ENCODE results near the gene HOXA10.

Gene HOXA10

DNA sequence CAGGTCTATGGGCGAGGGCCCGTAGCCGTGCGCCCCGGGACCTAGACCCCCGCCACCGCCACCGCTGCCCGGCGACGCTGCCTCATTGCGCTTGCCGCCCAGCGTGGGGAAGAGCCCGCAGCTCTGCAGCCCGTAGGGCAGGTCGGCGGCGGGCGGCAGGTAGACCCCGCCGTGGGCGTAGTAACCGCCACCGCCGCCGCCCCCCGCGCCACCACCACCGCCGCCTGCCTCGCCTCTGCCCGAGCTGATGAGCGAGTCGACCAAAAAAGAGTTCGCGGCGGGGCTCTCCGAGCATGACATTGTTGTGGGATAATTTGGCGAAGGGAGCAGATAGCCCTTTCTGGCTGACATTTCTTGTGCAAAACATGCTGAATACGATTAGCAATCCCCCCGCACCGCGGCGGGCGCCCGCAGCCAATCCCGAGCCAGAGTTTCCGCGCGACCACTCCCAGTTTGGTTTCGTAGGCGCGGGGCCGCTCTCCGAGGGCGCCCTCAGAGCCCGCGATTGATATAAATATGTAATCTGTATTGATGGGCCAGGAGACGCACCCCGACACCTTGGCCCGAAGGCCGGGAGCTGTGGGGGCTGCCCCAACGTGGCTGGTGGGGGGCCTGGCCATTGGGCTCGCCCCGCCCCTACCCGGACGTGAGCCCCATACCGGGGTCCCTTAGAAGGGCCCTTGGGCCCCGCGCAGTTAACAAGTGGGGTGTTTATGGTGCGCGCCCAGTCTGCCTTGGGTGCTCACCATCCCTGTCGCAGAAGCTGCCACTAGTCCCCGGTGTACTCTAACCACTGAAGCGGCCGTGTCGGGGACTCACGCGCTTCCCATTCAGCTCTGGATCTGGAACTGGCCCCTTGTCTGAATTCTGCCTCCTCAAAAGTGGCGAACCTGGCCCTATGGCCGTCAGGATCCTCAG lies at the start of gene HOXA10:
Gene HOXA10, minus strand, starts transcription at position 365 of the 918 bp plus-strand sequence. Its CDS starts 14 bp downstream, at position 351.
- DNase-seq: no peak

DNA sequence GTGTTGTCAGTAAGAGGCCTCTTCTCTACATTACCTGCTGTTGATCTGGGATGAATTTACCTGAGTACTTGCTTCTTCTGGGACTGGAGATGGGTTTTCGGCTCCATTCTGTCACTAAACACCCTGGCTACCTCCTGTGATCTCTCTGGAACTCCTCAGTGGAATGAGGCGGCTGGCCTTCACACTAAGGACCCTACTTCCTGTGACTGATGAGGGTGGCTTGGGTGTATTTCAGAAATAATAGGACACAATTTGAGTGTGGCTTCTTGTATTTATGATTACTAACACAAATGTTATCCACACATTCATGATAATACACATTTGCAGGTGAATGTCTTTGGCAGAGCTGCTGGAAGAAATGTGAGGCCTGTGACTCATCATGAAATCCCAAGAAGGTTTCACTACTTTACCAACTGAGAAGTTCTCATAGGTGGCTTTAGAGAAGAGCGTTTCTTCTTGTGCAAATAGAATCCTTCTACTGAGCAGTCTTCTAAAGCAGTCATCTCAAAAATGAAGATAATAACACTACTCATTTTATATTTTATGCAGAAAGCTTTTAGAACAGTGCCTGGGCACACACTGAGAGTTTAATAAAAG lies 47.2 kb upstream of the HOXA10 start:
- no peak for DNase-seq

DNA sequence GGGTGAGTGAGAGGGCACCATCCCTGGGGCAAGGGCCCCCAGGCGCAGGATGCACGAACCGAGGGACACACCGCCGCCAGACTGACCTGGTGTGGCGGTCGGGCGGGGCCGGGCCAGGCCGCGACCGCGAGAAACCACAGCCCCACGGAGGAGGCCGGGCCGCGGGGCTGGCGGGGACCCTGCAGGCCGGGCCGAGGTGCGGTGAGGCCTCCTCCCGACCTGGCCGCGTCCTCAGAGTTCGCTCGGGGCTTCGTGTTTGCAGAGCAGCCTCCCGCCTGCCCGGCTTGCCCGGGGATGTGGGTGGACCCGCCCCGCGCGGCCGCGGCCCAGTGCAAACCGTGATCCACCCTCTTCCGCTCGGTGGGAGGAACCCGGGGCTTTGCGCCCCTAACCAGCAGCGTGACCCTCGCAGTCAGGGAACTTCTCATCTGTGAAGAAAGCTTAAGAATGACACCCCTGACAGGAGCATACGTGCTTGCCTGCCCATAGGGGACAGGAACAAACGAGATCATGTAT lies 46.4 kb upstream of the HOXA10 start:
- DNase-seq: no peak

DNA sequence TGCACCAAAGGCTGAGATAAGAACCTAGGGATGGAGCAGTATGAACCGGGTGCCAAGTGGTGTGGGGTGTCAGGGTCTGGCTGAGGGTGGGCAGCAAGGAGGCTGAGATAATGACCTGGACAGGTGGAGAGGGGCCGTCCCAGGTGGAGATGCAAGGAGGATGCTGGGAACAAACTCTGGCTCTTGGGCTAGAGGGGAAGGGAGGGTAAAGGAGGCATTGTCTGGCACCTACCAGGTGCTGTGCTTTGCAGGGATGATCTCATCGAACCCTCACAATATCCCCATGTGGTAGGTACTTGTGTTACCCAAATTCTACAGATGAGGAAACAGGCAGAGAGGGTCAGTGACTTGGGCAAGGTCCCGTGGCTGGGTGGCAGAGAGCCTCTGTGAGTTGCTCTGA lies 45.7 kb upstream of the HOXA10 start:
- no peak for DNase-seq

DNA sequence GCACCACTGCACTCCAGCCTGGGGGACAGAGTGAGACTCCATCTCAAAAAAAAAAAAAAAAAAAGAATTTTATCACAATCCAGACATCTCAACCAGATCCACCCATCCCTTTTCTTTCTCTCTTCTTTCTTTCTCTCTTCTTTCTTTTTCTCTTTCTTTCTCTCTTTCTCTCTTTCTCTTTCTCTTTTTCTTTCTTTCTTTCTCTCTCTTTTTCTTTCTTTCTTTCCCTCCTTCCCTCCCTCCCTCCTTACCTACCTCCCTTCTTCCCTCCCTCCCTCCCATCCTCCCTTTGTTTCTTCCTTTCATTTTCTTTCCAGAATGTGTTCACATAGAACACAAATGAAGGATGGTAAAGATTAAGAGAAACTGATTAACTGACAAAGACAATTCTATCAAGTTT lies 43.8 kb upstream of the HOXA10 start:
- no peak for DNase-seq

DNA sequence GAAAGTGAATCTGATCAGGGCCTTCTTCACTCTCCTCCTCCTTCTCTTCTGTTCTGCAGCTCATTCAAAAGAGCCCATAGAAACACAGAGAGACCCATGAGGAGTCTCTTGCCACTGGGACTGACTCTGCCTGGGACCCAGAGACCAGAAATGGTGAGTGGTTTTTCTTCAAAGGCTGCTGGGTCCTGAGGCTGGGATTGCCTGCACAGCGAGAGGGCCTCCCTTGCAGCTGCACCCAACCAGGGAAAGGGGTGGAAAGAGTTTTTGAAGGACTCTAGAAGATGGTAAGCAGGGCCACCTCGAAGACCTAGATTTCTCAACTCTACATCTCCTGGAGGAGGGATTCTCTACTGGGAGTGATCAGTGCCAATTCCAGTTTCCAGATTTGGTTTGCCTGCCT lies 41.2 kb upstream of the HOXA10 start:
- DNase-seq: no peak

DNA sequence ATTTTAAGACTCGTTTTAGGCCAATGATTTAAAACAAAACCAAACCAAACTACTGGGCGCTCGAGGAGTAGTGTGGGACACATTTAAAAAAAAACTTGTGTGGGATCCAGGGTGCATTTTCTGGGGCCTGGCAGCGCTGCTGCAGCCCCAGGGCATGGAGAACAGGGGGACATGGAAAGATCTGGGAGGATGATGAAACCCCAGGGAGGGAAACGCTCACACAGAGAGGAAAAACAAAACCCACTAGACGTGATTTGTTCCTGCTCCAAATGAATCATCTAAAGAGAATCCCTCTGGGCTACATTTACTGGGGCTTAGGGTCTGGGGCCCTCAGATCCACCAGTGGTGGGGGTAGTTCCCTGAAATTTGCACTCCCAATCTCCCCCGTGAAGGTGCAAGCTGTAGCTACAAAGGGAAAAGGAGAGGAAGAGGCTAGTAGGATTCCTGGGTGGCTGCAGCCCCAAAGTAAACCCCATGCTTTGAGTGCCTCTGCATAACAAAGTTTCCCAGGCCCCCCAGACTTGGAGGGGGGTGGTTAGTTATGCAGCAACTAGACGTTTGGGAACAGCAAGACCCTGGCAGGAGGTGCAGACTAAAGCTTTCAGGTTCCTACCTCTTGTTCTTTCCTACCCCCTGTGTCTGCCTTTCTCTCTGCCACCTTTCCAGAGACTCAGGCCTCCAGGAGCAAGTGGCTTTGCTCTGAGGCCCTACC lies 40.3 kb upstream of the HOXA10 start:
- no peak for DNase-seq

DNA sequence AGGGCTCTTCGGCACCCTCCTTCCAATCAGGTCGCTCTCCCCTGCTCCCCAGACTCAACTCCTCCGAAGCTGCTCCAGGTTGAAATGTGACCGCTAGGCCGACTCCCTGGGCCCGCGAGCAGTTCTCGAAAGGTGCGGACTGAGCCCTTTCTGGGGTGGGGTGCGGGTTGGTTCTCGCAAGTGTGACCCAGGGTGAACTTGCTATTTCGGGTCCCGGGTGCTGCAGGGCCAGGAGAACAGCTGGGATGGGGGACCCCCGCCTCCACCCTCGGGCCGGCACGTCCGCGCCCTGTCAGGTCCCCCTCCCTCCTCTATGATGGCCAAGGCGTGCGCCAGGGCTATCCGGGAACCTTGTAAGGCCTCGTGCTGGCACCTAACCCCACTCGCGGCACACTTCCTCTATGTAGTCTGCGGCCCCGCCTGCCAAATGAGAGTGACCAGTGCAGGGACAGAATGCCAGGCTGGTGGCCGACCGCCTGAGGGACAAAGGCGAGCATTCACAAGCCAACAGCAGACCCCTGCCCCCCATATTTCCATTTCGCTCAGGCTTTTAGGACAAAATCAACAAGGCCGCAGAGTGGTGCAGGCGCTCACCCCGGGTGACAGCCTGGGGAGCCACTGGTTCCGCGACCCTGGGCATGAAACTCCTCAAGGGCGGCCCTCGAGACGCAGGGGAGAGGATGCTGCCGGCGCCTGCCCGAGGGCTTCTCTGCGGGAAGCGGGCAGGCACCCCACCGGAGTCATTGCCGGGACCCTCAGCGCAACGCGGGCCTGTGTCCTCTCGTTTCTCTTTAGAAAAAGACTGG lies 39.5 kb upstream of the HOXA10 start:
- DNase-seq: no peak

DNA sequence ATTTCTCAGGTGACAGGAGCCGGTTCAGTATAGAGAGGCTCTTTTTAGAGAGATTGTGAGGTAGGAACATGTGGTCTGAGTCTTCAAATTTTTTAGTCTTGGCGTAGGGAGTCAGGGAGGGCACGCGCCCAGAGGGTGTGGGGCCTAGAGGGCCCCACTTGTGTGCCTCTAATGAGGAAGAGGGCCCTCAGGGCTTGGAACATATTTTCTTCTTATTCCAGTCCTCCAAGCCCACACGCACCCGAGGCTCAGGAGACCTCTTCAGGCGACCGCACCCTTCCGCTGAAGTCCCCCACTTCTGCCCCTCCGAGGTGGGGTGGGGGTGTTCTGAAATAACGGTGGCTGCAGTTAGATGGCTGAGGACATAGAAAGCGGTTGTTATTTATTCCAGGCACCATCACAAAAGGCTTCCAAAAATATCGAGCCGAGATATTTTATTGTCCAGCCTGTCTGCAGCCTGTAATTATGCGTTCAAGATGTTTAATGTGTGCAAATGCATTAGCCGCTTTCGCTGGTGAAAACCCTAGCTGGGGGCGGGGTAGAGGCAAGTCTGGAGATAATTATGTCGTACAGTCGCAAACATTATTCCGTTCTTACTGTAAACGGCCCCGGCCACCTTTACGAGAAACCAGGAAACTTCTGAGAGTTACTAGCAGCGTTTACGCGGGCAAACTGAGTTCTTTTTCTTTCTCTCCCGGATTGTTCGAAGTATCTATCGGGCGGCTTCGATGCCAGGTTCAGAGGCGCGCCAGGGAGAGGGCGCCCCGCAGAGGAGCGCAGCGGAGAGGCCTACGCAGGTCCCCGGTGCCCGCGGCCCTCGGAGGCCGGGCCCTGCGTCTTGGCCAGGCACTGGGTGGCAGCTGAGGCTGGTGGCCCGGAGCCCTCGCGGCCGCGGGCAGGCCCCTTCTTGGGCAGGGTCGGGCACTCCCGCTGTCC lies 38.6 kb upstream of the HOXA10 start:
- DNase-seq: no peak

DNA sequence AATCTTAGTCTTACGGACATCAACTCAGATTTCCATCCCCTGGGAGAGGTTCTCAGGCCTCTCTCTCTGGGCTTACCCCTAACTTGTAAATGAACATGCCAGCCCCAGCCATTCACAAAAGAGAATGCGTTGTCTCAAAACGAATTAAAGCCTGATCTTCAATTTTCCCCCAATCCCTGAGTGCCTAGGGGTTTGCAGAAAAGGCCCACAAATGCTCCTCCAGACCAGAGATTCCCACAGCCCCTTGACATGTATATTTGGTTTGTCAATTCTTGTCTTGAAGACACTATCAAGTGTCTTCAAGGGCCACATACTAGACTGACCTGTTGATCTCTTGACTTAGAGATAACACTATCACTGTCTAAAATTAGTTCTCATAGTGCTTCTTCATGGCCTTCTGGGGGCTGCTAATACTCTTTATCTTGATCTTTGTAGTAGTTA lies 37.7 kb upstream of the HOXA10 start:
- no peak for DNase-seq

DNA sequence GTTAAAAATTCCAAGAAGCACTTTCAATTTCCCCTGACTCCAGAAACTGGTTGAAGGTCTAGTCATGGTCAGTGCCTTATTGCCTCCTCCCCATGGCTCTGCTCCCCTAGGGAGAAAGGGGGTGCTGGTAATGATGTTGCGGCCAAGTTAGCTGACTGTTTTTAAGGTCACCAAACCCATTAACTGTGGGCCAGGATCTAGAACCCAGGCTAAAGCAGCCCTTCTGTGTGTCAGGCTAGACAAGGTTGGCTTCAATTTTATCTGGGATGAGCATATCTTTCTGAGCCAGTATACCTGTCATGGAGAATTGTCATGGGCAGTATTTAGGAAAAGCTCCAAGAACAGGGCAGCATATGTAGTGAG lies 36.9 kb upstream of the HOXA10 start:
- no peak for DNase-seq

DNA sequence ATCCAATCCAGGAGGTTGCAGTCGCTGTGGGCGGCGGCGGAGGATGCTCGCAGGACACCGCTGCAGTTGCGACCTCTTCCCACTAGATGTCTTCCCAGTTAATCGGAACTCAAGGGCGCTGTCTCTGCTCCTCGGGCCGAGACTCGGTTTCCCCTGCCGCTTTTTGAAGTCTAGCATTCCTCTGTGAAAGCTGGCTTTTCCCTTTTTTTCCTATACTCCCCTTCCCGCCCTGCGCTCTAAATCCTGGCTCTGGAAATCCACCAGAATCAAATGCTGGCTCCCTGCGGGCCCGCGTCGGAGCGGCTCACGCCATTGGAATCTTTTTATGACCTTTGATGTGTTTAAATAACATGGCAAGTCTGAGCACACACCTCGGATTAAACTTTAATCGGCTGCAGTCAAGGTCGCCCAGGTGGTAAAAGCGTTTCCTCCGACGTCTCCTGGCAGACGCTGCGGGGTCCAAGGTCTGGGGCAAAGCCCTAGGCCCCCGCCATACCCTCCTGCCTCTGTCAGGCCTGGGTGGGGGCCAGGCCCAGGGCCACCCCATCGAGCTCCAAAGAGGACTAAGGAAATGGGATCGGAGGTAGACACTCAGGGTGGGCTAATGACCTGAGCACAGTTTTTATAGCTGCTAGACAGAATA lies 36.4 kb upstream of the HOXA10 start:
- DNase-seq: no peak

DNA sequence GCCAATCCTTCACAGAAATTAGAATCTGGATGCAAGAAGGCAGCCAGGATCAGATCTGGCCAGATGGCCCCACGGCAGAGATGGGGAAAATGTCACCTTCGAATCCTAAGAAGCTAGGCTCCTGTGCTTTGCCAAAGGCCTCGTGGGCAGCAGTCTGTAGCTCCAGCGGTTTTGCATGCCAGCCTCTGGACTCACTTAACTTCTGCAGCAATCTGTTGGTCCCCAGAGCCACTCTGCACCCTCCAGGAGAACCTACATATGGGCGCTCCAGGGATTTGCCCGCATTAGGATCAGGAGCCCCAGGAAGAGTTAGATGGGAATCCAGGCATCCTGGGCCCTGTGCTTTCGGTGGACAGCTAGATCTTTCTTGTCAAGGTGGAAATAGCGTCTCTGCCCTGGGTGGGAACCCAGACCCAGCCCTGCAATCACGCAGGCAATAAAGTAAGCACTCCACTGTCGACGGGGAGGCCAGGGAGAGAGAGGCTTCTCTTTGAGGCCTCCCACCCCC lies 35.9 kb upstream of the HOXA10 start:
- no peak for DNase-seq

DNA sequence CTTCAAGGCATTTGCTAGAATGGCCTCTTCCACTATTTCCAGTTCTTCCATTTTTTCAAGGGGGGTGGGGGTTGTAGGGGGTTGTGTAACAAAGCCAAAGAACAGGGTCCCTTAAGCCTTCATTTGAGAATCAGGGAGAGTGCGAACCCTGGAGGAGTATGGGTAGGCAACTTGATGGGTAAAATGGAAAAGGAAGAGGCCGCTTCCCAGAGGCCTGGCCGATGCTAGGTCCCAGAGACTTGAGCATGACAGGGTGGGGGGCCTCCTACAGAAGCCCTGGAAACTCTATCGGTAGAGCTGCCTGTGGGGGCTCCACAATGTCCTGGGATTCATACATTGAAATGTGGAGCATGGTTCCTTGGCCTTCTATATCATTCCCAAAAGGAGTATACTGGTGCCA lies 34.9 kb upstream of the HOXA10 start:
- DNase-seq: no peak

DNA sequence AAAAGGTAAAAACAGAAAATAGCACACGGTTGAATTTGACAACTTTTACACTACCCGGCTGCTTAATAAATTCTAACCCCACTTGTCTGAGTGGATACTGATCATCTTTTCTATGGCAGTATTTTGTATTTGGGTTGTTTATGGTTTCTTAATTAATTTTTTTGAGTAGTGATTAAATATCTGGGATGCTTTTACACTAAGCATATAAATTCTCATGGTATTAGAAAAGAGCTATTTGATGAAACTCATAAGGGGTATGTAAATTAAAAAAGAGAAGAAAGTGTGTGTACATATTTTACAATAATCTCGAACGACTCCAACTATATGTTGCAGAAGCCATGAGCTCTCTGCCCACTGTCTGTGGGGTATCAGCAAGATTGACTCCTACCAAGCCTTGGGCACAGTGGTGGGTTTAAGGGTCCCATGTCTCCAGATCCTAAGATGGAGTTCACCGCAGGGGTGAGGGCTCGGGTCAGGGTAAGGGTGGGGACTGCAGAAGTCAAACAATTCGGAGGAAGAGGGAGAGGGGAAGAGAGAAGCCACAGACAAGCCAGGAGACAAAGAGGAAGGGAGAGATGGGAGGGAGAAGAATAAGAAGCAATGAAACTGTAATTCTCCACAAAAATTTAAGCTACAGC lies 33.3 kb upstream of the HOXA10 start:
- DNase-seq: no peak

DNA sequence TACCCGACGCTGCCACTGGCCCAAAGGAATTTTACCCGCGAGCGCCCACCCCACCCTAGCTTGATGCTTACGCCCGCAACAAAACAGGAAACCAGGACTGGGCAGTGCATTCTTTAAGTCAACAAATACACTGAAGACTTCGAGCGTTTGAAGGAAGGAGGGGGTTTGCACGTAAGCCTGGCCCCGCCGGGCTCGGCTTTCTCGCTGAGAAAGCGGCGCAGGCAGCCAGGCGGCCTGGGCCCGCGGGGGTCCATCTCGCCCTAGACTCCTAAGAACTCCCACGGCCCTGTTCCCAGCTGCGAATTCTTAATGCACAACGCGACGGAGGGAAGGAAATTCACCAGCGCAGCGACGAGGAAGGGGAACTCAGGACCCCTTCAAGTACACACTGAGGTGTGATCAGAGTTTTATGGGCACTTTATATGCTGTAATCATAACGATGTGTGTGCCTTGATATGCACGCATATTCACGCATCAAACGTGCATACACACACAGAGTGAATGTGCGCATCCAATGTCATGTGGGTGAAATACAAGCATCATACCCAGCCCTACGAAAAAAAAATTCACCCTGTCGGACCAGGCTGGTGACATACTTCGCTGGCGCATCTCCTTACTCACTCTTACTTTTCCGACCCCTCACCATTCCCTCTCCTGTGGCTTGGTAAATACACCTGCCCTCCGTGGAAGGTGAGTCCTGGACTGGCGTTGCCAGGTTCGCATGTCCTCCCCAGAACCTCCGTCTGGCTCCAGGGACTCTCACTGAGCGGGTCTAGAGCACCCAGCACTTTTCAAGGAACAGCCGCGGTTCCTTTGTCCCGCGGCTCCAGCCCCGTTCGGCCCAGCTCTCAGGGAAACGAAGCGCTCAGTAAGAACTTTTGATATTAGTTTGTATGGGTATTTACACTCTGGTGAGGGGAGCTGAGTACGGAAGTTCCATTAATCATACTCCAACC lies 31.5 kb upstream of the HOXA10 start:
- DNase-seq: no peak

DNA sequence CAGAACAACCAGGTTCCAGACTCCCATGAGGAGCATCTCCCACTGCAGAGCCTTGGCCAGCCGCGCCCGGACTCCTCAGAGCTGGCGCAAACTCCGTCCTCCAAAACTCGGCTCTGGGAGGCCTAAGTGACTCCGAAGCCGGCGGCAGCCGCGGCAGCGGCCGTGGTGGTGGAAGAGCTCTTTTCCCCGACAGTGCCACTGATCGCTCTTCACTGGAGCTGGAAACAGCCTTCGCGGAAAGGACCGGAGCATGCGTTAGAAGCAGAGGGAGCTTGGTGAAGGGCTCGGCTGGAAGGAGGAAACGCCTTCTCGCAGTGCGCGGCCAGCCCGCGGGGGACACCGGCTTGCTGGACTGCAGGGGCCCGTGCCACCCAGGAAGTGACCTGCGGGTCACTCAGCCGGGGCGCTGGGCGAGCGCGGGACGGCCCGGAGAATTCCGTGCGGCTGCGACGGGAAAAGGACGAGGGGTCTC lies 30.8 kb upstream of the HOXA10 start:
- no peak for DNase-seq

DNA sequence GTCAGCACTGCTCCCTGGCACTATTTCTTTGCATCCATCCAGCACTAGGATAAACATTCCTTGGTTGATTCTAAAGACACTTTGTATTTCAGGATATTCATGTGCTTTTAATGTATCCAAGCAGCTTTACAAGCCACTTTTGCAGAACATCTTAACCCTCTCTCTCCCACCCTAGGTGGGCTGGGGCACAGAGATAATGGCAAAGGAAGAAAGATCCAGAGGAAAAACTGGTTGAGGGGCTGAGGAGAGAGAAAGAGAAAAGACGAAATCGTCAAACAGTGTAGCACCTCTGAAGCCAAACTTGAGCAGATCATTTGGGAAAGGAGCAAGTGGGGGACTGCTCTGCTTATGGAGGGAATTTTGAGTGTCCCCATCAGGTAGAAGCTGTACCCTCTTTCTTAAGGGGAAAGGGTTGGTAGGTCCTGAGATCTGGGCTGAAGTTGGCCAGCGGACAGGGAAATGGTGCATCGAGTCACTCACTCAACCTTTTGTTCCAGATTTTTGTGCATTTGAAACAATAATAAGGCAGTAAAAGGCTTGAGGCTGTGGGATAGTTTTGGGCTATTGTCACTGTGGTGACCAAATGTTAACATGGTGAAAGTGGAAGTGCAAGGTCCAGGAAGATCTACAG lies 30.0 kb upstream of the HOXA10 start:
- DNase-seq: no peak
